GM13976 (cell line): ENCODE measurements around the gene PUS10.
"Not testable (repeated sequence)": the region's sequence is repeated elsewhere in the genome, so short reads cannot be mapped to it uniquely, and the experiment has no call there.

ENCODE experiments used
- DNase-seq: peaks from one replicate; pipeline ENCODE4 v3.0.0; 2012; ENCODE audit warnings: low spot score
- in situ Hi-C: fragments of 300-500 bp; cut with MboI; formaldehyde crosslinking; loops from one replicate; pipeline ENCODE4 v1.12.0; 2022; ENCODE audit warnings: low sequenced_read_pairs, mixed read lengths, inconsistent platforms; ENCODE audit not compliant: unreplicated experiment
- TF ChIP-seq, protein P1 (sequence below): IDR thresholded peaks from 2 replicates; pipeline ENCODE4 v1.5.1; 2012; ENCODE audit warnings: borderline replicate concordance, mild to moderate bottlenecking; ENCODE audit not compliant: insufficient read depth; ENCODE audit errors: extremely low read depth, missing control alignments, control extremely low read depth

The PUS10 gene

DNA sequence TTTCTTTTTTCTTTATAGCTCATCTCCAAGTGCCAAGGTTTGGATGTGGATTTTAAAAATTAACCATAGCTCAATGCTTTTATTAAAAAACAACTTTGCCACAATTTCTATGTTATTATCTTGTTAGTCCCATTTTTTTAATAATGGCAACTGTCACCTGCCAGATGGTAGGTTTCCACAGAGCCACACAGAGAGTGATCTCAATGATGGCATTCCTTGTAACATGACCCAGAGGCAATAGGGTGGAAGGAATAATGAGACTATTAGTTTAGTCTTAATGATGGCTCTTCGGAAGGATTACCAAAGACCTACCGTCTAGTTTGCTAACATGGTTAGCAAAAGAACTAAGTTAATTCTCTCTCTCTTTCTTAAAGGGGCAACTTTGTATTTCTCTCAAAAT lies 72.7 kb downstream of the PUS10 start:
- TF ChIP-seq, protein P1, sequence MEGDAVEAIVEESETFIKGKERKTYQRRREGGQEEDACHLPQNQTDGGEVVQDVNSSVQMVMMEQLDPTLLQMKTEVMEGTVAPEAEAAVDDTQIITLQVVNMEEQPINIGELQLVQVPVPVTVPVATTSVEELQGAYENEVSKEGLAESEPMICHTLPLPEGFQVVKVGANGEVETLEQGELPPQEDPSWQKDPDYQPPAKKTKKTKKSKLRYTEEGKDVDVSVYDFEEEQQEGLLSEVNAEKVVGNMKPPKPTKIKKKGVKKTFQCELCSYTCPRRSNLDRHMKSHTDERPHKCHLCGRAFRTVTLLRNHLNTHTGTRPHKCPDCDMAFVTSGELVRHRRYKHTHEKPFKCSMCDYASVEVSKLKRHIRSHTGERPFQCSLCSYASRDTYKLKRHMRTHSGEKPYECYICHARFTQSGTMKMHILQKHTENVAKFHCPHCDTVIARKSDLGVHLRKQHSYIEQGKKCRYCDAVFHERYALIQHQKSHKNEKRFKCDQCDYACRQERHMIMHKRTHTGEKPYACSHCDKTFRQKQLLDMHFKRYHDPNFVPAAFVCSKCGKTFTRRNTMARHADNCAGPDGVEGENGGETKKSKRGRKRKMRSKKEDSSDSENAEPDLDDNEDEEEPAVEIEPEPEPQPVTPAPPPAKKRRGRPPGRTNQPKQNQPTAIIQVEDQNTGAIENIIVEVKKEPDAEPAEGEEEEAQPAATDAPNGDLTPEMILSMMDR: no peak
- in situ Hi-C loops: no loop called here
- no peak for DNase-seq

DNA sequence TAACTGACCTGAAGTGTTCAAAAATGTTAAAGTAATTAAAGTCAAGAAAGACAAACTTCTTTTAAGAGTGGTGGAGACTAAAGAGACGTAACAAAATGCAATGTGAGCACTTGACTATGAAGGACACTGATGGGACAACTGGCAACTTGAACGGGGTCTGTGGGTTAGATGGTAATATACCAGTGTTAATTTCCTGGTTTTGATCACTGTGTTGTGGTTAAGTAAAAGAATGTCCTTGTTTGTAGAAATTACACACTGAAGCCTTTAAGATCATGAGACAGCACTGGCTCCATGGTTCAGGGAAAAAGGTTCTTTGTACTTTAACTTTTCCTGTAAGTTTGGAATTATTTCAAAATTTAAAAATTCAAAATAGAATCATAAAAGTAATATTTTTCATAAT lies 78.4 kb downstream of the PUS10 start:
- in situ Hi-C loops: no loop called here

DNA sequence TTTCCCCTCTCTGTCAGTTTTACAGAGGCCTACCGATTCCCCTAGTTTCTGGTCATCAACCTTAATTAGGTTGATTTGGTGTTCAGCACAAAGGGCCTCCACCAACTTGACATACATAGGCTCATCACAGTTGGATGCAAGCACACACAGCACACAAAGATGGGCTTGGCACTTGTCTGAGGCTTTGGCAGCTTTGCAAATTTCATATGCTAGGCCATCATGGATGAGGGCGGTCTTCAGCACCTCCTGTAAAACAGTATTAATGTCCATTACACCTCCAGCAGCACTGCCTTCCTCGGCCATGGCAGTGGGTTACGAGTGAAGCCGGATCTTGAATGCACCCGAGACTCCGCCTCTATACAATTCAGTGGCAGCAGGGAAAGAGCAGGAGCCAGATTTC lies 79.8 kb downstream of the PUS10 start:
- TF ChIP-seq, protein P1: no peak
- DNase-seq: no peak
- in situ Hi-C loops: no loop called here

More for the DNA sequence above, 78.4 kb downstream of the PUS10 start:
- DNase-seq: no peak
- TF ChIP-seq, protein P1: no peak

DNA sequence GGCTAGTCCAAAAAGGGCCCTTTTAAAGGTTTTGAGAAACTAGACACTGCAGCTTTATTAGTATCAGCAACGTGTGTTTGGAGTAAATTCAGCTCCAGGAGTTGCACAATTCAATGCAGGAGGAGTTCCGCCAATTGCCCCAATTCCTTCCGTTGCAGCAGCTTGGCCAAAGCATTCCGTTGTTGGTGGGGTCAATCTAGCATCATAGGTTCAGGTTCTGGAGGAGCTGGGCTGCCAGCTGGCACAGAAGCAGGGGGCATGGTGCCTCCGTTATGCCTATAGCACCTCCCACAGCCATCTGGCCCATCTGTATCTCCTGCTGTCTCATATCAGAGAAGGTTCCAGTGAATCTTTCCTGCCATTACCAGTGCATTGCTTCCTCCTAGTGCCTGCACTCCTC lies 81.3 kb downstream of the PUS10 start:
- TF ChIP-seq, protein P1: no peak
- DNase-seq: no peak
- in situ Hi-C loops: no loop called here

DNA sequence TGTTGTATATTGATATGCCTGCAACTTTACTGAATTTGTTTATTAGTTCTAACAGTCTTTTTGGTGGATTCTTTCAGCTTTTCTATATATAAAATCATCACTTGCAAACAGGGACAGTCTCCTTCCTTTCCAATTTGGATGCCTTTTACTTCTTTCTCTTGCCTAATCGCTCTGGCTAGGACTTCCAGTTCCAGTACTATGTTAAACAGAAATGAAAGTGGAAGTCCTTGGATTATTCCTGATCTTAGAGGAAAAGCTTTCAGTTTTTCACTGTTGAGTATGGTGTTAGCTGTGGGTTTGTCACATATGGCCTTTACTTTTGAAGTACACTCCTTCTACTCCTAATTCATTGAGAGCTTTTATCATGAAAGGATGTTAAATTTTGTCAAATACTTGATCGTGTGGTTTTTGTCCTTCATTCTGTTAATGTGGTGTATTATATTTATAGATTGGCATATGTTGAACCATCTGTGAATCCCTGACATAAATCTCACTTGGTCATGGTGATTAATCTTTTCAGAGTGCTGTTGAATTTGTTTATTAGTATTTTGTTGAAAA lies 83.8 kb downstream of the PUS10 start:
- in situ Hi-C loops: no loop called here
- TF ChIP-seq, protein P1: no peak
- no peak for DNase-seq

DNA sequence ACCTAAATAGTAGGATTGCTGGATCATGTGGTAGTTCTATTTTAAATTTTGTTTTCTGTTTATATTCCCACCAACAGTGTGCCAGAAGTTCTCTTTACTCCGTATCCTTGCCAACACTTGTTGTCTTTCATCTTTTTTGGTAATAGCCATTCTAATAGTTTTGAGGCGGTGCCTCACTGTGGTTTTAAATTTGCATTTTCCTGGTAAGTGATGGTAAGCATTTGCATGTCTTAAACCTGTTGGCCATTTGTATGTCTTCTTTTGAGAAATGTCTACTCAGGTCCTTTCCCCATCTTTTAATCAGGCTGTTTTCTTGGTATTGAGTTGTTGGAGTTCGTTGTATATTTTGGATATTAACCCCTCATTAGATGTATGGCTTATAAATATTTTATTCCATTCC lies 85.1 kb downstream of the PUS10 start:
- DNase-seq: no peak
- in situ Hi-C loops: no loop called here
- TF ChIP-seq, protein P1: no peak

DNA sequence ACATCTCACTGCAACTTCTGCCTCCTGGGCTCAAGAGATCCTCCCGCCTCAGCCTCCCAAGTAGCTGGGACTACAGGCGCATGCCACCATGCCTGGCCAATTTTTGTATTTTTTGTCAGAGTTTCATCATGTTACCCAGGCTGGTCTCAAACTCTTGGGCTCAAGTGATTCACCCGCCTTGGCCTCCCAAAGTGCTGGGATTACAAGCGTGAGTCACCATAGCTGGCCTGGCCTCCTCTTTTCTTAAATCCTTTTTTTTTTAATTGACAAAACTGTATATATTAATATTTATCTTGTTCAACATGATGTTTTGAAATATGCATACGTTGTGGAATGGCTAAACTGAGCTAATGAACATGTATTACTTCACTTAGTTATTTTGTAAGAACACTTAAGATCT lies 86.0 kb downstream of the PUS10 start:
- DNase-seq, in situ Hi-C loops: not testable (repeated sequence)
